Endothelial cell of umbilical vein (primary cell): ENCODE data around the gene TFIP11. TPM values are rescaled to one million over a fixed set of nuclear protein-coding genes. Genes with fewer than 3 reads are reported as not detected.

ENCODE experiments used
- BruUV-seq: library from RNA; stranded (reverse); fragments of 400-500 nt; replicated peaks from 2 replicates; lab custom pipeline; 2021; lab: Mats Ljungman, UMichigan
- CTCF ChIA-PET: fragments of 300-600, 350-600 bp; sonication (Branson Sonifier 250); formaldehyde crosslinking; loops from one replicate; lab custom pipeline; 2021; ENCODE audit warnings: antibody characterized with exemption, inconsistent platforms; lab: Charles Lee
- POLR2A ChIA-PET: fragments of 300-600, 350-600 bp; sonication (Branson Sonifier 250); formaldehyde crosslinking; loops from one replicate; lab custom pipeline; 2021; ENCODE audit warnings: antibody characterized with exemption, inconsistent platforms; lab: Charles Lee
- DNase-seq: peaks from one replicate; pipeline ENCODE4 v3.0.0-alpha.2; 2011; ENCODE audit warnings: low read depth, low spot score
- FAIRE-seq: peaks from 2 replicates; lab custom pipeline; 2011; peaks lifted over from hg19 to GRCh38; lab: Jason Lieb, UNC
- H2AFZ ChIP-seq: 2 replicates; pipeline ENCODE4 v1.6.0; 2012; ENCODE audit warnings: low read depth, low read length, control low read depth, inconsistent platforms
- H3K27ac ChIP-seq: 2 replicates; pipeline ENCODE4 v1.5.1; 2011; ENCODE audit warnings: low read depth, mild to moderate bottlenecking, control low read depth, low read length, moderate library complexity; ENCODE audit not compliant: insufficient read depth
- H3K27me3 ChIP-seq, 2 experiments: 2 replicates each; pipeline versions ENCODE4 v1.6.0 to v1.6.1; 2011; ENCODE audit warnings: low read length in 2 of 2, mixed read lengths in 1 of 2; ENCODE audit not compliant: control insufficient read depth in 2 of 2, insufficient read depth in 2 of 2
- H3K36me3 ChIP-seq, 2 experiments: 2 replicates in 1 of 2; 3 replicates in 1 of 2; pipeline ENCODE4 v1.5.1; 2011; ENCODE audit warnings: low read length in 2 of 2, mild to moderate bottlenecking in 1 of 2, moderate library complexity in 1 of 2; ENCODE audit not compliant: control insufficient read depth in 2 of 2, insufficient read depth in 2 of 2; ENCODE audit errors: extremely low read depth in 1 of 2
- H3K4me1 ChIP-seq: 3 replicates; pipeline ENCODE4 v1.5.1; 2011; ENCODE audit warnings: mild to moderate bottlenecking, low read length; ENCODE audit not compliant: control insufficient read depth, insufficient read depth; ENCODE audit errors: extremely low read depth
- H3K4me2 ChIP-seq: 2 replicates; pipeline ENCODE4 v1.6.1; 2011; ENCODE audit warnings: low read length, control low read depth, mixed read lengths; ENCODE audit not compliant: insufficient read depth
- H3K4me3 ChIP-seq, 3 experiments: fragments of 200-600 bp in 1 of 3; sonication (generic), shearing (Covaris generic) in 1 of 3; replicated peaks in 1 of 3; 2 replicates each; pipeline ENCODE4 v1.5.1; 2011 to 2016; ENCODE audit warnings: control low read depth in 3 of 3, low read length in 3 of 3, mild to moderate bottlenecking in 2 of 3, inconsistent platforms in 1 of 3, low read depth in 1 of 3, moderate library complexity in 1 of 3; ENCODE audit not compliant: insufficient read depth in 1 of 3
- H3K79me2 ChIP-seq: 2 replicates; pipeline ENCODE4 v1.6.0; 2012; ENCODE audit warnings: low read length, inconsistent platforms; ENCODE audit not compliant: control insufficient read depth, insufficient read depth
- H3K9ac ChIP-seq: replicated peaks from 2 replicates; pipeline ENCODE3; 2011; ENCODE audit warnings: low read length, control low read depth; ENCODE audit not compliant: insufficient read depth; ENCODE audit errors: extremely low read depth
- H3K9me1 ChIP-seq: replicated peaks from 3 replicates; pipeline ENCODE4 v1.6.0; 2011; ENCODE audit warnings: mild to moderate bottlenecking, low read length; ENCODE audit not compliant: control insufficient read depth, insufficient read depth; ENCODE audit errors: extremely low read depth
- H3K9me3 ChIP-seq: replicated peaks from 2 replicates; pipeline ENCODE4 v1.5.1; 2012; ENCODE audit warnings: low read length, inconsistent platforms; ENCODE audit not compliant: control insufficient read depth, insufficient read depth
- H4K20me1 ChIP-seq: replicated peaks from 2 replicates; pipeline ENCODE3; 2011; ENCODE audit warnings: mild to moderate bottlenecking, low read length; ENCODE audit not compliant: control insufficient read depth, insufficient read depth; ENCODE audit errors: extremely low read depth
- EZH2 ChIP-seq: IDR thresholded peaks from 2 replicates; pipeline ENCODE4 v1.6.1; 2012; ENCODE audit warnings: borderline replicate concordance, low read depth, mild to moderate bottlenecking, moderate library complexity, low read length, inconsistent platforms; ENCODE audit not compliant: severe bottlenecking
- FOS ChIP-seq: IDR thresholded peaks from 2 replicates; pipeline ENCODE4 v1.6.1; 2011; ENCODE audit warnings: mild to moderate bottlenecking, low read length, moderate library complexity, borderline replicate concordance; ENCODE audit not compliant: insufficient read depth
- GATA2 ChIP-seq: IDR thresholded peaks from 2 replicates; pipeline ENCODE4 v1.7.0; 2011; ENCODE audit warnings: low read depth, mild to moderate bottlenecking, moderate library complexity, mixed read lengths, low read length; ENCODE audit not compliant: insufficient read length, insufficient read depth
- JUN ChIP-seq: IDR thresholded peaks from 2 replicates; pipeline ENCODE4 v1.6.1; 2011; ENCODE audit warnings: borderline replicate concordance, low read depth; ENCODE audit not compliant: insufficient read length, insufficient read depth
- MYC ChIP-seq: IDR thresholded peaks from one replicate; pipeline ENCODE4 v1.6.1; 2011; ENCODE audit warnings: mild to moderate bottlenecking, low read depth, low read length
- POLR2A ChIP-seq: IDR thresholded peaks from 2 replicates; pipeline ENCODE4 v1.6.1; 2012; ENCODE audit warnings: low read depth, mild to moderate bottlenecking, control low read depth, low read length
- POLR2AphosphoS5 ChIP-seq: IDR thresholded peaks from 2 replicates; pipeline ENCODE4 v1.6.1; 2012; ENCODE audit warnings: low read depth, mild to moderate bottlenecking, control low read depth, low read length, moderate library complexity; ENCODE audit not compliant: insufficient read depth
- dilution Hi-C: fragments of 300-500 bp; cut with MboI; formaldehyde crosslinking; loops from one replicate; pipeline ENCODE4 v1.15.0; 2019; ENCODE audit warnings: low sequenced_read_pairs; ENCODE audit not compliant: extremely low pct_ligation_motif_present
- intact Hi-C: fragments of 100-400 bp; cut with micrococcal nuclease; formaldehyde crosslinking; loops from one replicate; pipeline ENCODE4 v1.10.0; 2022
- polyA plus RNA-seq, 4 experiments: library from polyadenylated mRNA; depleted of rRNA in 3 of 4; stranded (reverse) in 3 of 4; unstranded in 1 of 4; fragments of >200 nt; gene quantifications; 2 replicates each; pipeline versions ENCODE4 v1.2.1 to v1.2.3, GENCODE V29; 2011 to 2012; ENCODE audit warnings: missing spikeins in 1 of 4
- total RNA-seq: library from RNA; stranded (reverse); gene quantifications from 2 replicates; pipeline ENCODE4 v1.2.3, GENCODE V29; 2021
- TF ChIP-seq, protein P1 (sequence below), 2 donors: IDR thresholded peaks; 1 replicate in 1 of 2; 2 replicates in 1 of 2; pipeline ENCODE4 v1.5.1; 2011; ENCODE audit warnings: low read length in 2 of 2, mild to moderate bottlenecking in 2 of 2, moderate library complexity in 2 of 2, control low read depth in 1 of 2, inconsistent platforms in 1 of 2, low read depth in 1 of 2; ENCODE audit not compliant: insufficient read depth in 1 of 2; ENCODE audit errors: extremely low read depth in 1 of 2
- TF ChIP-seq, protein P2 (sequence below): IDR thresholded peaks from 2 replicates; pipeline ENCODE4 v1.6.1; 2011; ENCODE audit not compliant: insufficient read depth, insufficient read length

Gene TFIP11
- total and polyA plus RNA-seq, 2 donors (not counting 3 experiments of a cell fraction or from before 2014, with no cell fraction given): 35.7 to 54.9 TPM

DNA sequence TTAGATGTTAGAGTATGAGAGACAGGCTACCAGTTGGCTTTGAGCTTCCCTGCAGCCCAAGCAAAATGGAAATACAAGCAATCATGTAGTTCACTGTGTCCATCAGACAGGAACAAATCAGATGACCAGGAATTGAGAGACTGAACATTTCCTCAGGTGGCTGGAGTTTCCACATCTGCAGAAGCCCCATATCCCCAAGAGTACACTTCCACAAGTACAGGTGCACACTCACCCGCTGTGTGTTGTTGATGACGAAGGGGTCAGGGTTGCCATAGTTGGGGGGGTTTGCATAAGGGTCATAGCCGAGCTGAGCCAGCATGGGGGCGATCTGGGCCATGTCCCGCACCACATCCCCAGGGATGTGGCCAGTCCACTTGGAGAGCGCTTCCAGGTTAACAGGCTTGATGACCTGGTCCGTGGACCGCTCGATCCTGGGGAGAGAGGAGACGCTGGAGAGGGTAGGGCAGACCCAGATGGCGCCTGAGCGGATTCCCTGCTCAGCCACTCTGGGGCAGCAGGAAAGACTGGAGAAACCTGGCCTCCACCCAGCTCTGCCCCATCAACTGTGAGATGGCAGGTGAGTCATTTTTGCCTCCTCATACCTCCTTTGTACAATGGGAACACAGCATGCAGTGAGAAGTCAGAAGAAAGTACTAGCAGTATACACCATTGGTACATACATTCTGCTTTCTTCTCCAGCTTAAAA lies 23.9 kb upstream of the TFIP11 start:
- intact Hi-C loops (no loop called here), dilution Hi-C loops (no loop called here)
- ChIA-PET CTCF (no interaction called here), POLR2A (no interaction called here)
- Histone ChIP-seq H3K9me3 (no peaks in the 10 kb centered on the region), H3K4me3 (no peak overlapping the region), H3K27ac (no peak overlapping the region), H3K4me1 (no peaks in the 10 kb centered on the region), H3K27me3 (no peaks in the 10 kb centered on the region), H3K9me1 (no peaks in the 10 kb centered on the region), H2AFZ (no peak overlapping the region), H3K4me2 (no peak overlapping the region), H3K36me3 (peaks cover 0 to 35% of the 10 kb centered on the region in 2 experiments), H3K9ac (no peak overlapping the region), H3K79me2 (no peaks in the 10 kb centered on the region), H4K20me1 (no peaks in the 10 kb centered on the region)
- FAIRE-seq (no peak), DNase-seq (no peak)
- TF ChIP-seq EZH2: no peak
- no peak for TF ChIP-seq MYC
- TF ChIP-seq FOS: no peak
- TF ChIP-seq JUN: no peak
- TF ChIP-seq POLR2AphosphoS5: no peak
- TF ChIP-seq POLR2A: no peak
- no peak for TF ChIP-seq GATA2
- TF ChIP-seq, protein P1, sequence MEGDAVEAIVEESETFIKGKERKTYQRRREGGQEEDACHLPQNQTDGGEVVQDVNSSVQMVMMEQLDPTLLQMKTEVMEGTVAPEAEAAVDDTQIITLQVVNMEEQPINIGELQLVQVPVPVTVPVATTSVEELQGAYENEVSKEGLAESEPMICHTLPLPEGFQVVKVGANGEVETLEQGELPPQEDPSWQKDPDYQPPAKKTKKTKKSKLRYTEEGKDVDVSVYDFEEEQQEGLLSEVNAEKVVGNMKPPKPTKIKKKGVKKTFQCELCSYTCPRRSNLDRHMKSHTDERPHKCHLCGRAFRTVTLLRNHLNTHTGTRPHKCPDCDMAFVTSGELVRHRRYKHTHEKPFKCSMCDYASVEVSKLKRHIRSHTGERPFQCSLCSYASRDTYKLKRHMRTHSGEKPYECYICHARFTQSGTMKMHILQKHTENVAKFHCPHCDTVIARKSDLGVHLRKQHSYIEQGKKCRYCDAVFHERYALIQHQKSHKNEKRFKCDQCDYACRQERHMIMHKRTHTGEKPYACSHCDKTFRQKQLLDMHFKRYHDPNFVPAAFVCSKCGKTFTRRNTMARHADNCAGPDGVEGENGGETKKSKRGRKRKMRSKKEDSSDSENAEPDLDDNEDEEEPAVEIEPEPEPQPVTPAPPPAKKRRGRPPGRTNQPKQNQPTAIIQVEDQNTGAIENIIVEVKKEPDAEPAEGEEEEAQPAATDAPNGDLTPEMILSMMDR (IDR thresholded peaks at IDR 0.05; ENCODE audit: extremely low read depth in 1 of 2, insufficient read depth in 1 of 2, low read depth in 1 of 2, low read length in 2 of 2): no peak
- TF ChIP-seq, protein P2, sequence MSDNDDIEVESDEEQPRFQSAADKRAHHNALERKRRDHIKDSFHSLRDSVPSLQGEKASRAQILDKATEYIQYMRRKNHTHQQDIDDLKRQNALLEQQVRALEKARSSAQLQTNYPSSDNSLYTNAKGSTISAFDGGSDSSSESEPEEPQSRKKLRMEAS: no peak
- BruUV-seq: no TSS peak
